Measurements from ENCODE around the gene ARHGEF11. TPM values are rescaled to one million over a fixed set of nuclear protein-coding genes. Genes with fewer than 3 reads are reported as not detected.

ARHGEF11 gene
- total RNA-seq, 1 experiment from 2014 or later: 45.5 TPM

GRCh38 chr1:156938813-156939212 lies 106.7 kb downstream of the ARHGEF11 start:
- no peak overlapping the region for H3K4me3 ChIP-seq (ENCODE audit: low read depth, low read length)
- H3K27me3 Mint-ChIP-seq (ENCODE audit: insufficient read depth, unreplicated experiment): no peaks in the 10 kb centered on the region
- POLR2A ChIA-PET: no interaction called here
- no peaks in the 10 kb centered on the region for H3K4me1 ChIP-seq
- CTCF ChIA-PET: interaction anchor here (1.1 kb wide), 1 partner anchor 135 kb away, joined by 3 read pairs; no protein-coding TSS in a partner anchor
- H3K4me1 Mint-ChIP-seq (ENCODE audit: low read depth, unreplicated experiment): no peaks in the 10 kb centered on the region
- no peaks in the 10 kb centered on the region for H3K9me3 Mint-ChIP-seq (ENCODE audit: unreplicated experiment)
- peaks cover 34% of the 10 kb centered on the region for H3K36me3 Mint-ChIP-seq (ENCODE audit: insufficient read depth, unreplicated experiment)
- no peaks in the 10 kb centered on the region for H3K9me3 ChIP-seq
- H3K36me3 ChIP-seq (ENCODE audit: control insufficient read depth, insufficient read depth, low read length): peaks cover 9% of the 10 kb centered on the region
- DNase-seq: no peak
- BruUV-seq (replicated peaks): no TSS peak
- no peak overlapping the region for H3K4me3 Mint-ChIP-seq (ENCODE audit: unreplicated experiment)
- no peak overlapping the region for H3K27ac Mint-ChIP-seq (ENCODE audit: unreplicated experiment)
- no peak for TF ChIP-seq CTCF (IDR thresholded peaks at IDR 0.05; ENCODE audit: insufficient read depth in 1 of 2, low read depth in 1 of 2, low read length in 1 of 2, severe bottlenecking in 1 of 2, unreplicated experiment in 1 of 2)
- intact Hi-C loops (cut with micrococcal nuclease; ENCODE audit: unreplicated experiment): no loop called here
- H3K27me3 ChIP-seq (replicated peaks; ENCODE audit: control insufficient read depth, insufficient read depth, low read length): no peaks in the 10 kb centered on the region

GRCh38 chr1:156937883-156938282 lies 107.7 kb downstream of the ARHGEF11 start:
- DNase-seq: no peak
- Mint-ChIP-seq H3K36me3 (ENCODE audit: insufficient read depth, unreplicated experiment) (peaks cover 36% of the 10 kb centered on the region), H3K9me3 (ENCODE audit: unreplicated experiment) (no peaks in the 10 kb centered on the region), H3K4me3 (ENCODE audit: unreplicated experiment) (no peak overlapping the region), H3K4me1 (ENCODE audit: low read depth, unreplicated experiment) (no peaks in the 10 kb centered on the region), H3K27me3 (ENCODE audit: insufficient read depth, unreplicated experiment) (no peaks in the 10 kb centered on the region), H3K27ac (ENCODE audit: unreplicated experiment) (no peak overlapping the region)
- H3K27me3 ChIP-seq (replicated peaks; ENCODE audit: control insufficient read depth, insufficient read depth, low read length): no peaks in the 10 kb centered on the region
- CTCF ChIA-PET: no interaction called here
- POLR2A ChIA-PET: no interaction called here
- no peaks in the 10 kb centered on the region for H3K9me3 ChIP-seq
- H3K4me3 ChIP-seq (ENCODE audit: low read depth, low read length): no peak overlapping the region
- intact Hi-C loops (cut with micrococcal nuclease; ENCODE audit: unreplicated experiment): no loop called here
- BruUV-seq (replicated peaks): no TSS peak
- TF ChIP-seq CTCF (IDR thresholded peaks at IDR 0.05; ENCODE audit: insufficient read depth in 1 of 2, low read depth in 1 of 2, low read length in 1 of 2, severe bottlenecking in 1 of 2, unreplicated experiment in 1 of 2): no peak
- H3K36me3 ChIP-seq (ENCODE audit: control insufficient read depth, insufficient read depth, low read length): peaks cover 9% of the 10 kb centered on the region
- H3K4me1 ChIP-seq: no peaks in the 10 kb centered on the region

GRCh38 chr1:156936721-156937220 lies 108.8 kb downstream of the ARHGEF11 start:
- POLR2A ChIA-PET: no interaction called here
- H3K9me3 ChIP-seq: no peaks in the 10 kb centered on the region
- Mint-ChIP-seq H3K4me3 (ENCODE audit: unreplicated experiment) (no peak overlapping the region), H3K27me3 (ENCODE audit: insufficient read depth, unreplicated experiment) (no peaks in the 10 kb centered on the region), H3K9me3 (ENCODE audit: unreplicated experiment) (no peaks in the 10 kb centered on the region), H3K36me3 (ENCODE audit: insufficient read depth, unreplicated experiment) (peaks cover 38% of the 10 kb centered on the region), H3K4me1 (ENCODE audit: low read depth, unreplicated experiment) (no peaks in the 10 kb centered on the region), H3K27ac (ENCODE audit: unreplicated experiment) (no peak overlapping the region)
- H3K36me3 ChIP-seq (ENCODE audit: control insufficient read depth, insufficient read depth, low read length): peaks cover 8% of the 10 kb centered on the region
- H3K4me3 ChIP-seq (ENCODE audit: low read depth, low read length): no peak overlapping the region
- CTCF ChIA-PET: interaction anchor here (0.8 to 1.2 kb wide), 2 partner anchors 9 to 13 kb away, joined by 3 to 6 read pairs; no protein-coding TSS in a partner anchor
- no TSS peak for BruUV-seq (replicated peaks)
- no peaks in the 10 kb centered on the region for H3K27me3 ChIP-seq (replicated peaks; ENCODE audit: control insufficient read depth, insufficient read depth, low read length)
- TF ChIP-seq CTCF (IDR thresholded peaks at IDR 0.05; ENCODE audit: insufficient read depth in 1 of 2, low read depth in 1 of 2, low read length in 1 of 2, severe bottlenecking in 1 of 2, unreplicated experiment in 1 of 2): no peak
- no peaks in the 10 kb centered on the region for H3K4me1 ChIP-seq
- no peak for DNase-seq
- intact Hi-C loops (cut with micrococcal nuclease; ENCODE audit: unreplicated experiment): no loop called here

Data from Caco-2 (cell line).